AG04449 (cell line): Measurements from ENCODE around the gene PPM1N.

ENCODE experiments used
- CTCF ChIA-PET: fragments of 350-600 bp; formaldehyde crosslinking; extraction: SDS; loops from one replicate; lab custom pipeline; 2021; ENCODE audit warnings: antibody characterized with exemption; lab: Yijun Ruan, JAX
- POLR2A ChIA-PET: fragments of 400-600, 350-600 bp; formaldehyde crosslinking; extraction: SDS; loops from one replicate; lab custom pipeline; 2020; ENCODE audit warnings: antibody characterized with exemption, inconsistent platforms; lab: Yijun Ruan, JAX
- DNase-seq: peaks from one replicate; pipeline ENCODE4 v3.0.0-alpha.2; 2010; ENCODE audit warnings: low read depth, low spot score
- H3K4me3 ChIP-seq: 2 replicates; pipeline ENCODE4 v1.5.1; 2011; ENCODE audit warnings: low read depth, mild to moderate bottlenecking, control low read depth, low read length
- TF ChIP-seq, protein P1 (sequence below): IDR thresholded peaks from one replicate; pipeline ENCODE4 v1.5.1; 2011; ENCODE audit warnings: mild to moderate bottlenecking, moderate library complexity, low read length, control low read depth, inconsistent platforms; ENCODE audit not compliant: insufficient read depth; ENCODE audit errors: missing control alignments

The PPM1N gene

DNA sequence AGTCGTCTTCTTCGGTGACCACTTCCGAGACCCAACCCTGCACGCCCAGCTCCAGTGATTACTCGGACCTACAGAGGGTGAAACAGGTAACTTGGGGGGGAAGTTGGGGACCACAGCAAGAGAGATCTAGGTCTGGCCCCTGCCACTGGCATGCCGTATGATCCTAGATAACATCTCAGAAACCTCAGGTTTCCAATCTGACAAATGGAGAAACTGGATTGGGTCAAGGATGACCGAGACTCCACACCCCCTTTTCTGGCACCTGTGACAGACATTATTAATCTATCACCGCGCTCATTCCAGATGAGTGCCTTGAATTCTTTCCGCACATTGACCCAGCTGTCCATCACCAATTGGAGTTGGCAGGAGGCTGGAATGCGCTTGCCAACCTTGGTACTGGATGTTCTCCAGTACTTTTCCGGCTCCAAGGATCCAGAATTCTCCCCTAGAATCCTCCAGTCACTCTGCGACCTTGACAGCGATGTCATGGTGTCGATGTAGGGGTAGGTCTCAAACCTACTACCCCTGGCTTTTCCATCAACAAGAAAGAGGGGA, 26.4 kb downstream of the PPM1N start:
- ChIA-PET POLR2A (no interaction called here), CTCF (interaction anchor here (0.9 to 1.8 kb wide), 3 partner anchors 9 to 157 kb away, joined by 3 to 8 read pairs (median 4); no protein-coding TSS in a partner anchor)
- TF ChIP-seq, protein P1, sequence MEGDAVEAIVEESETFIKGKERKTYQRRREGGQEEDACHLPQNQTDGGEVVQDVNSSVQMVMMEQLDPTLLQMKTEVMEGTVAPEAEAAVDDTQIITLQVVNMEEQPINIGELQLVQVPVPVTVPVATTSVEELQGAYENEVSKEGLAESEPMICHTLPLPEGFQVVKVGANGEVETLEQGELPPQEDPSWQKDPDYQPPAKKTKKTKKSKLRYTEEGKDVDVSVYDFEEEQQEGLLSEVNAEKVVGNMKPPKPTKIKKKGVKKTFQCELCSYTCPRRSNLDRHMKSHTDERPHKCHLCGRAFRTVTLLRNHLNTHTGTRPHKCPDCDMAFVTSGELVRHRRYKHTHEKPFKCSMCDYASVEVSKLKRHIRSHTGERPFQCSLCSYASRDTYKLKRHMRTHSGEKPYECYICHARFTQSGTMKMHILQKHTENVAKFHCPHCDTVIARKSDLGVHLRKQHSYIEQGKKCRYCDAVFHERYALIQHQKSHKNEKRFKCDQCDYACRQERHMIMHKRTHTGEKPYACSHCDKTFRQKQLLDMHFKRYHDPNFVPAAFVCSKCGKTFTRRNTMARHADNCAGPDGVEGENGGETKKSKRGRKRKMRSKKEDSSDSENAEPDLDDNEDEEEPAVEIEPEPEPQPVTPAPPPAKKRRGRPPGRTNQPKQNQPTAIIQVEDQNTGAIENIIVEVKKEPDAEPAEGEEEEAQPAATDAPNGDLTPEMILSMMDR, result no peak
- H3K4me3 ChIP-seq, result no peak overlapping the region
- DNase-seq, result no peak

DNA sequence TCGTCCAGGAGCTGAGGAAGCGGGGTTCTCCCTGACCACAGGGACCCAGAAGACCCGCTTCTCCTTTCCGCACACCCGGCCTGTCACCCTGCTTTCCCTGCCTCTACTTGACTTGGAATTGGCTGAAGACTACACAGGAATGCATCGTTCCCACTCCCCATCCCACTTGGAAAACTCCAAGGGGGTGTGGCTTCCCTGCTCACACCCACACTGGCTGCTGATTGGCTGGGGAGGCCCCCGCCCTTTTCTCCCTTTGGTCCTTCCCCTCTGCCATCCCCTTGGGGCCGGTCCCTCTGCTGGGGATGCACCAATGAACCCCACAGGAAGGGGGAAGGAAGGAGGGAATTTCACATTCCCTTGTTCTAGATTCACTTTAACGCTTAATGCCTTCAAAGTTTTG, 27.9 kb downstream of the PPM1N start:
- no peak overlapping the region for H3K4me3 ChIP-seq
- DNase-seq, result no peak
- ChIA-PET POLR2A (interaction anchor here (0.6 kb wide), 1 partner anchor 85 kb away, joined by 3 read pairs; no protein-coding TSS in a partner anchor), CTCF (interaction anchor here (0.6 to 2.1 kb wide), 6 partner anchors 12 to 158 kb away, joined by 3 to 13 read pairs (median 5); no protein-coding TSS in a partner anchor)
- TF ChIP-seq, protein P1, result no peak

DNA sequence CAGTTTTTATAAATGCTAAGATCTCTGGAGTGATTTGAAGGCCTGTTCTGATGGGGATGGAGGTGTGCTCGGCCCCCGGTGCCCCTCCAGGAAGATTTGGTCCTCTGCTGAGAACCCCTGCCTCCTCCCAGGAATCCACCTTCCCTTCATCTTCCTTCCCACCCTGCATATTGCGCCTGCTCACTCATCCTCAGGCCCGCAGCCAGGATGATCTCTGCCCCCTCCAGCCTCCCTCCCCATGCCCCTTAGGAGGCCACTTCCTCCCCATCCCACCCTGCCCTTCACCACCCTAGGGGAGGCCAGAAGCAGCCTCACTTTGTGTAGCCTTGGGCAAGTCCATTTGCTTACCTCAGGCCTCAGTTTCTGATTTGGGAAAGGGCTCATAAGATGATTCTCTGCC, 28.7 kb downstream of the PPM1N start:
- no peak overlapping the region for H3K4me3 ChIP-seq
- POLR2A ChIA-PET, result no interaction called here
- DNase-seq, result no peak
- CTCF ChIA-PET, result interaction anchor here (1.0 to 2.1 kb wide), 7 partner anchors 12 to 157 kb away, joined by 3 to 13 read pairs (median 5); no protein-coding TSS in a partner anchor
- TF ChIP-seq, protein P1, result no peak

DNA sequence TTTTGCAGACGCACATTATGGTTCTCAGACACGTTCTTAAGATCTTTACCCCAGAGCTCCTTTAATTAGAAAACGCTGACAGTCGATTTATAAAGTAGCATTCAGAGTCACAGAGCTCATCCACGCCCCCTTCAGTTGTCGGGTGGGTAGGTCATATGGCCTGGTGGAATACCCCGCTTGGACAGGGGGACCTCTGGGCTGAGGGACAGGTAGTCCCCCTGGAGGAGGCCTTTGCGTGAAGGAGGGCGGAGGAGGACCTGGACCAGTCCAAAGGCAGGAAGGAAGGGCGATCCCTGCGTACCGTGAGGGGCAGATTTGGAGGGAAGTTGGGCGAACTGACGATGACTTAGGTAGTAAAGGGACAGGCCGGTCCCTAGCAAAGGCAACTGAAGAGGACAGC, 29.5 kb downstream of the PPM1N start:
- POLR2A ChIA-PET, result no interaction called here

DNA sequence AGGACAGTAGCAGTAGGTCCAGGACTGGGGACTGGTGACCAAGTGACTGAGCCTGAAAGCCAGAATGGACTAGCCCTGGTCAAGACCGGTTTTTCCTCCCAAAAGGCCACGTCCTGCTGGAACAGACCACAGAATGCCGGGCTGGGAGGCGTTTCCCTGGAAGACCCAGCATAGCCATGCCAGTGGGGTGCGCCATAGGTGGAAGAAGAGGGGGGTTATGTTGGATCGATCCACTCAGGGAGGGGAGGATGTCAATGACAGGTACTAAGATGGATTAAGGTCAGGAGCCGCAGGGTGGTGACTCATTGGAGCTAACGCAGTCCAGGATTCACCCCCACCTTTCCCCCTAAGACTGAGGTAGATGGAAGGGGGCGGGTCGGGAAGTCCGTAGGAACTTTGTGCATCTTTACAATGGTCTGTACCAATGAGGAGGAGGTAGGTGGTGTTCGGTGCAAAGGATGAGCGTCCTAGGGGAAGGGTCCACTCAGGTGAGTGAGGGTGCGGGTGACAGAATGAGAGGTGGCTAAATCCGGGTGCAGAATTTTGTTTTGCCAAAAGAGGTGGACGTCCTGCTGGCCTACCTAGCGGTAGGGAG, 30.0 kb downstream of the PPM1N start:
- POLR2A ChIA-PET, result no interaction called here
- DNase-seq, result no peak
- no peak overlapping the region for H3K4me3 ChIP-seq
- TF ChIP-seq, protein P1, result no peak
- CTCF ChIA-PET, result interaction anchor here (1.0 to 1.1 kb wide), 2 partner anchors 13 to 114 kb away, joined by 3 to 5 read pairs; no protein-coding TSS in a partner anchor

More for the DNA sequence above, 29.5 kb downstream of the PPM1N start:
- DNase-seq, result no peak
- TF ChIP-seq, protein P1, result no peak
- no peak overlapping the region for H3K4me3 ChIP-seq
- CTCF ChIA-PET, result interaction anchor here (1.0 to 2.1 kb wide), 4 partner anchors 13 to 114 kb away, joined by 3 to 13 read pairs (median 6); no protein-coding TSS in a partner anchor

DNA sequence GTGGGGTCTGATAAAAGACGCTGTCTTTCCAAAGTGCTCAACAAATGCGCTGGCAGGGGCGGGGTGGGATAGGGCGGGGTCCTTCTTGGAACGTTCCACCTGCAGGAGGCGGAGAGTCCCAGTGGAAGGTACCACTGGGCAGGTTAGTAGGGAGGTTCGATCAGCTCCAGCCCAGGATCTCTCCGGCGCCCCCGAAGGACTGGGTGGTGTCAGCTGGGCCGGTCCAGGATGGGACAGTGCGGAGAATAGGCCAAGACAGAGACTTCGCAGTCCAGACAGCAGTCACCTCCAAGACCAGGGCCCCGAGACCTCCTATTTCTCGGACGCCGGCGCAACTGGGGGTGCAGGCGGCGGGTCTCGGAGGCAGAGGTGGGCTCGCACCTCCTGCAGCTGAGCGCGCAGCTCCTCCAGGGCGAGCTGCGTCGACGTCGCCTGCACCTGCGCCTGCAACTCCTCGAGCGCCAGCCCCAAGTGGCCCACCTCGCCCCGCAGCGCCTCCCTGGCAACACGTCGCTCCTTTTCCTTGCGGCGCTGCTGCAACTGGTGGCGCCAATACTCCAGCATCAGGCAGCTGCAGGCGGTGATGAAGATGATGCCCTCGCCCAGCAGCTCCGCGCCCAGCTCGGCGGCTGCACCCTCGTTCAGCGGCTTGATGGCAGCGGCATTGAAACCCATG, 30.6 kb downstream of the PPM1N start:
- ChIA-PET POLR2A (no interaction called here), CTCF (no interaction called here)
- TF ChIP-seq, protein P1, result no peak
- no peak overlapping the region for H3K4me3 ChIP-seq
- no peak for DNase-seq
